Left lung (tissue), 10 donors: ENCODE data around the gene MRC1. TPM values are rescaled to one million over a fixed set of nuclear protein-coding genes. Genes with fewer than 3 reads are reported as not detected.

Experiments
- ATAC-seq: fragments of 200-7000 bp; cut with Tn5 transposase; one replicate; pipeline ENCODE4 v1.9.1; 2020; ENCODE audit warnings: moderate library complexity
- DNase-seq, 4 donors: peaks; one replicate each; pipeline ENCODE4 v3.0.0-alpha.2; 2013 to 2020
- H3K27ac ChIP-seq, 2 donors: fragments of 200-600 bp; sonication (generic) in 1 of 2; one replicate each; pipeline versions ENCODE4 v1.5.0 to v1.8.0; 2020 to 2021
- H3K27me3 ChIP-seq, 2 donors: fragments of 200-600 bp; sonication (generic) in 1 of 2; one replicate each; pipeline versions ENCODE4 v1.5.0 to v1.8.0; 2020 to 2021
- H3K36me3 ChIP-seq, 2 donors: fragments of 200-600 bp; sonication (generic) in 1 of 2; one replicate each; pipeline versions ENCODE4 v1.5.0 to v1.8.0; 2020 to 2021
- H3K4me1 ChIP-seq, 2 donors: fragments of 200-600 bp; one replicate each; pipeline ENCODE4 v1.8.0; 2021
- H3K4me3 ChIP-seq, 2 donors: fragments of 200-600 bp; sonication (generic) in 1 of 2; one replicate each; pipeline versions ENCODE4 v1.5.0 to v1.8.0; 2020 to 2021; ENCODE audit warnings: mild to moderate bottlenecking in 1 of 2
- H3K9me3 ChIP-seq, 2 donors: fragments of 200-600 bp; sonication (generic) in 1 of 2; one replicate each; pipeline versions ENCODE4 v1.5.0 to v1.8.0; 2020 to 2021
- CTCF ChIP-seq, 2 donors: fragments of 200-600 bp; sonication (generic) in 1 of 2; IDR thresholded peaks; one replicate each; pipeline versions ENCODE4 v1.5.0 to v1.8.0; 2021; ENCODE audit warnings: antibody characterized with exemption in 2 of 2
- intact Hi-C, 2 donors: fragments of 100-400 bp; cut with DNase I; formaldehyde crosslinking; loops; one replicate each; pipeline versions ENCODE4 v1.11.2 to v1.14.2; 2022
- polyA plus RNA-seq, 6 donors: library from polyadenylated mRNA; unstranded; fragments of 120-200 nt; gene quantifications; one replicate each; pipeline ENCODE4 v1.2.1, GENCODE V29; 2013; ENCODE audit not compliant: insufficient read length in 6 of 6
- total RNA-seq, 2 donors: library from RNA; stranded (reverse); fragmentation: NEBNext Ultra II Directional; extraction: Animal tissue kit (Norgen Biotek cat#: 25700); gene quantifications; one replicate each; pipeline ENCODE4 v1.2.1, GENCODE V29; 2021
- donor health status: DM: no; HTN: yes; CAD: no.
- donor health status: DM: no; HTN: no; CAD: no.

Gene MRC1
- total and polyA plus RNA-seq, 8 donors, result 17.6 to 301 (median 23.7) TPM

GRCh38 chr10:17802350-17802749 is 6.8 kb upstream of the MRC1 start:
- no peak for TF ChIP-seq CTCF (IDR thresholded peaks at IDR 0.05)
- DNase-seq (no peak), ATAC-seq (no peak)
- Histone ChIP-seq H3K9me3 (peaks cover 0 to 3% of the 10 kb centered on the region in 2 donors), H3K27ac (no peak overlapping the region), H3K27me3 (no peaks in the 10 kb centered on the region), H3K4me1 (no peaks in the 10 kb centered on the region), H3K36me3 (no peaks in the 10 kb centered on the region), H3K4me3 (no peak overlapping the region)
- intact Hi-C loops, result no loop called here

GRCh38 chr10:17802976-17803375 is 6.2 kb upstream of the MRC1 start:
- Histone ChIP-seq H3K4me3 (no peak overlapping the region), H3K36me3 (no peaks in the 10 kb centered on the region), H3K9me3 (peaks cover 0 to 3% of the 10 kb centered on the region in 2 donors), H3K27me3 (no peaks in the 10 kb centered on the region), H3K27ac (no peak overlapping the region), H3K4me1 (no peaks in the 10 kb centered on the region)
- intact Hi-C loops, result no loop called here
- ATAC-seq, result no peak
- no peak for TF ChIP-seq CTCF (IDR thresholded peaks at IDR 0.05)
- no peak for DNase-seq

GRCh38 chr10:17805330-17805729 is 3.8 kb upstream of the MRC1 start:
- no peak for TF ChIP-seq CTCF (IDR thresholded peaks at IDR 0.05)
- ATAC-seq (peak; percentile 21), DNase-seq (no peak)
- peaks cover 0 to 5% of the 10 kb centered on the region in 2 donors for H3K4me1 ChIP-seq
- H3K4me3 ChIP-seq, result no peak overlapping the region
- peaks cover 0 to 3% of the 10 kb centered on the region in 2 donors for H3K9me3 ChIP-seq
- H3K36me3 ChIP-seq, result no peaks in the 10 kb centered on the region
- intact Hi-C loops, result no loop called here
- no peak overlapping the region for H3K27ac ChIP-seq
- H3K27me3 ChIP-seq, result no peaks in the 10 kb centered on the region

GRCh38 chr10:17805921-17806577 is 3.1 kb upstream of the MRC1 start:
- H3K36me3 ChIP-seq, result no peaks in the 10 kb centered on the region
- ATAC-seq (peak; percentile 51), DNase-seq (no peak)
- H3K4me3 ChIP-seq, result no peak overlapping the region
- peaks cover 0 to 3% of the 10 kb centered on the region in 2 donors for H3K9me3 ChIP-seq
- H3K4me1 ChIP-seq, result peaks cover 0 to 5% of the 10 kb centered on the region in 2 donors
- no peaks in the 10 kb centered on the region for H3K27me3 ChIP-seq
- TF ChIP-seq CTCF (IDR thresholded peaks at IDR 0.05), result no peak
- H3K27ac ChIP-seq, result no peak overlapping the region
- intact Hi-C loops, result no loop called here

- intact Hi-C loops, result no loop called here
- H3K9me3 ChIP-seq, result no peaks in the 10 kb centered on the region
- H3K4me1 ChIP-seq, result peaks cover 0 to 8% of the 10 kb centered on the region in 2 donors
- H3K36me3 ChIP-seq, result no peaks in the 10 kb centered on the region
- TF ChIP-seq CTCF (IDR thresholded peaks at IDR 0.05), result no peak
- H3K4me3 ChIP-seq, result peak overlapping the region; percentile 4 to 52
- DNase-seq, result no peak
- ATAC-seq, result no peak
- H3K27me3 ChIP-seq, result peaks cover 0 to 5% of the 10 kb centered on the region in 2 donors
- H3K27ac ChIP-seq, result peak overlapping the region in 1 of 2 donors; percentile 67
Observed at GRCh38 chr10:17811146-17811865, 2.2 kb downstream of the MRC1 start.
